ENCODE measurements around the gene CACNG8.

The CACNG8 gene

DNA sequence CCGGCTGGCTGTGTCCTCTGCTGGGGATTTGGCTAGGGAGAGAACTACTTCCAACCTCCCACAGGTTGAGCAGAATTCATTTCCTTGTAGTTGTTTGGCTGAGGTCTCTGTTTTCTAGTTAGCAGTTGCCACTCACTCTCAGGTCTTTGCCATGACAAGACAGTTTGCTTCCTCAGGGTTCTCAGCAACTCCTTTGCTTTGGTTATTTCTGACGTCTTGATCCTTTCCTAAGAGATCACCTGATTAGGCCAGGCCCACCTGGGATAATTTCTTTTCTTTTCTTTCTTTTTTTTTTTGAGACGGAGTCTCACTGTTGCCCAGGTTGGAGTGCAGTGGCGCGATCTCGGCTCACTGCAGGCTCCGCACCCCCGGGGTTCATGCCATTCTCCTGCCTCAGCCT lies 9.4 kb upstream of the CACNG8 start:
- H3K36me3 ChIP-seq (ENCODE audit: low read depth), result no peaks in the 10 kb centered on the region
- TF ChIP-seq CTCF (IDR thresholded peaks at IDR 0.05; ENCODE audit: poor library complexity, severe bottlenecking), result no peak

GRCh38 chr19:53957448-53958167 lies 5.1 kb upstream of the CACNG8 start:
- TF ChIP-seq CTCF (IDR thresholded peaks at IDR 0.05; ENCODE audit: poor library complexity, severe bottlenecking), result no peak
- DNase-seq (ENCODE audit: low spot score) (no peak), ATAC-seq (ENCODE audit: low read depth) (no peak)
- no peaks in the 10 kb centered on the region for H3K27me3 ChIP-seq (ENCODE audit: insufficient read depth, poor library complexity, severe bottlenecking)
- H3K27ac ChIP-seq (ENCODE audit: poor library complexity, severe bottlenecking), result no peak overlapping the region
- H3K4me1 ChIP-seq (ENCODE audit: insufficient read depth, poor library complexity, severe bottlenecking), result no peaks in the 10 kb centered on the region
- H3K36me3 ChIP-seq (ENCODE audit: low read depth), result no peaks in the 10 kb centered on the region
- H3K4me3 ChIP-seq (ENCODE audit: severe bottlenecking), result no peak overlapping the region
- H3K9me3 ChIP-seq (ENCODE audit: severe bottlenecking), result no peaks in the 10 kb centered on the region

More for the DNA sequence above, 9.4 kb upstream of the CACNG8 start:
- DNase-seq (ENCODE audit: low spot score), result no peak
- Histone ChIP-seq H3K4me3 (ENCODE audit: severe bottlenecking) (no peak overlapping the region), H3K4me1 (ENCODE audit: insufficient read depth, poor library complexity, severe bottlenecking) (no peaks in the 10 kb centered on the region), H3K27ac (ENCODE audit: poor library complexity, severe bottlenecking) (no peak overlapping the region), H3K27me3 (ENCODE audit: insufficient read depth, poor library complexity, severe bottlenecking) (no peaks in the 10 kb centered on the region), H3K9me3 (ENCODE audit: severe bottlenecking) (no peaks in the 10 kb centered on the region)
- ATAC-seq (ENCODE audit: low read depth), result no peak

GRCh38 chr19:53958168-53958571 lies 4.6 kb upstream of the CACNG8 start:
- no peak for TF ChIP-seq CTCF (IDR thresholded peaks at IDR 0.05; ENCODE audit: poor library complexity, severe bottlenecking)
- Histone ChIP-seq H3K4me3 (ENCODE audit: severe bottlenecking) (no peak overlapping the region), H3K27me3 (ENCODE audit: insufficient read depth, poor library complexity, severe bottlenecking) (no peaks in the 10 kb centered on the region), H3K4me1 (ENCODE audit: insufficient read depth, poor library complexity, severe bottlenecking) (no peaks in the 10 kb centered on the region), H3K9me3 (ENCODE audit: severe bottlenecking) (no peaks in the 10 kb centered on the region), H3K36me3 (ENCODE audit: low read depth) (no peaks in the 10 kb centered on the region), H3K27ac (ENCODE audit: poor library complexity, severe bottlenecking) (no peak overlapping the region)
- DNase-seq (ENCODE audit: low spot score) (no peak), ATAC-seq (ENCODE audit: low read depth) (no peak)

DNA sequence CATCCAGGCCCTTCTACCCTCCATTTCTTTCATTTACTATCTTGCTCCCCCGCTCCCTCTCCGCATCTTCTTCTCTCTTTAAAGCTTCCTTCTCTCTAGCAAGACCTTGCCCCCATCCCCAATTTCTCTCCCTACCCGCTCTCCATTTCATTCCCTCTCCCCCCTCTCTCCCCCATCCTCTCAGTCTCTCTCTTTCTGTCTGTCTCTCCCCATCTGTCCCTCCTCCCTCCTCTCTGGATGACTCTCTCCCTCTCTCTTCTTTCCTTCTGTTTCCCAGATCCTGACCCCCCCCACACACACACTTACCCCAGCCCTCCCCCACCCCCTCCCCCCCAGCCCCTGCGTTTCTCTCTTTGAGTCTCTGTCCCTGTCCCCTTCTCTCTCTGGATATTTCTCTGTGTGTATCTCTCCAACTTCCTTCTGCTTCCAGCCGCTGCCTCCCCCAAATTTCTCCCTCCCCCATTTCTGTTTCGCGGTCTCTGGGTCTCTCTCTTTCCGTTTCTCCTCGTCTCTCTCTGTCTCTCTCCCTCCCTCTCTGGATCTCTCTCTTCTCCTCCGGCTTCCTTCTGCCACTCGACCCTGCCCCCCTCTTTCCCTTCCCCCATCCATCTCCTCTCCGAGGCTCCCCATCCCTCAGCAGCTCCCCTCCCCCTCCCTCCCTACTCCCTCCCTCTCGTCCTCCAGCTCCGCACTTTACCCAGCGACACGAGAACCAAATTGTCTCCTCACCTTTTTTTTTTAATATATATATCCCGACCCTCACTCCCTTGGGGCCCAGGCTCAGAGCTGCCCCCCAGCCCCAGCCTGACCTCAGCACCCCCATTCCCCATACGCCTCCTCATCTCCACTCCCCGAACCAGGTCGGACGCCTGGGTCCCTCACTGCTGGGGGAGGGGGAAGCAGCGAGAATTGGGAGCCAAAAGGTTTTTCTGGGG lies 3.6 kb upstream of the CACNG8 start:
- Histone ChIP-seq H3K4me3 (ENCODE audit: severe bottlenecking) (no peak overlapping the region), H3K27ac (ENCODE audit: poor library complexity, severe bottlenecking) (no peak overlapping the region), H3K4me1 (ENCODE audit: insufficient read depth, poor library complexity, severe bottlenecking) (no peaks in the 10 kb centered on the region), H3K9me3 (ENCODE audit: severe bottlenecking) (no peaks in the 10 kb centered on the region), H3K27me3 (ENCODE audit: insufficient read depth, poor library complexity, severe bottlenecking) (no peaks in the 10 kb centered on the region), H3K36me3 (ENCODE audit: low read depth) (peaks cover under 1% of the 10 kb centered on the region)
- no peak for DNase-seq (ENCODE audit: low spot score)
- ATAC-seq (ENCODE audit: low read depth), result no peak
- no peak for TF ChIP-seq CTCF (IDR thresholded peaks at IDR 0.05; ENCODE audit: poor library complexity, severe bottlenecking)
